DND-41 (cell line): Measurements from ENCODE around the gene ZCCHC24.

Source experiments
- ATAC-seq: fragments of 200-7000 bp; cut with Tn5 transposase; 3 replicates; pipeline ENCODE4 v1.9.1; 2021; ENCODE audit warnings: low read depth; ENCODE audit not compliant: insufficient read depth
- DNase-seq: peaks from one replicate; pipeline ENCODE4 v3.0.0-alpha.2; 2020
- H2AFZ ChIP-seq: 2 replicates; pipeline ENCODE4 v1.6.0; 2012; ENCODE audit warnings: low read depth, low read length
- H3K27ac ChIP-seq: 2 replicates; pipeline ENCODE4 v1.5.1; 2012; ENCODE audit warnings: low read length, inconsistent platforms
- H3K27me3 ChIP-seq: fragments of 200-600 bp; sonication (generic); 2 replicates; pipeline ENCODE4 v1.6.0; 2012; ENCODE audit warnings: low read length, mild to moderate bottlenecking, inconsistent platforms; ENCODE audit not compliant: insufficient read depth, poor library complexity
- H3K36me3 ChIP-seq: 2 replicates; pipeline ENCODE4 v1.5.1; 2012; ENCODE audit warnings: low read length, inconsistent platforms; ENCODE audit not compliant: insufficient read depth
- H3K4me1 ChIP-seq: 2 replicates; pipeline ENCODE4 v1.5.1; 2012; ENCODE audit warnings: mild to moderate bottlenecking, low read length; ENCODE audit not compliant: insufficient read depth
- H3K4me2 ChIP-seq: 2 replicates; pipeline ENCODE4 v1.6.0; 2012; ENCODE audit warnings: mild to moderate bottlenecking, moderate library complexity, low read length, inconsistent platforms; ENCODE audit not compliant: insufficient read depth
- H3K4me3 ChIP-seq, 2 experiments: fragments of 200-600 bp in 1 of 2; shearing (Covaris generic) in 1 of 2; 2 replicates each; pipeline ENCODE4 v1.5.1; 2012 to 2016; ENCODE audit warnings: inconsistent platforms in 2 of 2, low read length in 2 of 2, mild to moderate bottlenecking in 2 of 2, low read depth in 1 of 2, moderate library complexity in 1 of 2
- H3K79me2 ChIP-seq: 2 replicates; pipeline ENCODE4 v1.6.0; 2012; ENCODE audit warnings: low read length, inconsistent platforms; ENCODE audit not compliant: insufficient read depth
- H3K9ac ChIP-seq: 2 replicates; pipeline ENCODE4 v1.6.0; 2012; ENCODE audit warnings: low read depth, mild to moderate bottlenecking, inconsistent platforms, low read length, moderate library complexity
- H3K9me3 ChIP-seq: 2 replicates; pipeline ENCODE4 v1.5.1; 2012; ENCODE audit warnings: low read length, moderate library complexity, mild to moderate bottlenecking, inconsistent platforms; ENCODE audit not compliant: insufficient read depth, severe bottlenecking
- H4K20me1 ChIP-seq: 2 replicates; pipeline ENCODE4 v1.6.0; 2012; ENCODE audit warnings: low read length; ENCODE audit not compliant: insufficient read depth
- EZH2 ChIP-seq: IDR thresholded peaks from 3 replicates; pipeline ENCODE4 v1.6.1; 2012; ENCODE audit warnings: borderline replicate concordance, low read depth, mild to moderate bottlenecking, moderate library complexity, low read length, inconsistent platforms; ENCODE audit not compliant: severe bottlenecking
- TF ChIP-seq, protein P1 (sequence below): IDR thresholded peaks from 2 replicates; pipeline ENCODE4 v1.5.1; 2012; ENCODE audit warnings: borderline replicate concordance, low read length, moderate library complexity, mild to moderate bottlenecking; ENCODE audit not compliant: poor library complexity, severe bottlenecking; ENCODE audit errors: extremely low read depth

The ZCCHC24 gene

DNA sequence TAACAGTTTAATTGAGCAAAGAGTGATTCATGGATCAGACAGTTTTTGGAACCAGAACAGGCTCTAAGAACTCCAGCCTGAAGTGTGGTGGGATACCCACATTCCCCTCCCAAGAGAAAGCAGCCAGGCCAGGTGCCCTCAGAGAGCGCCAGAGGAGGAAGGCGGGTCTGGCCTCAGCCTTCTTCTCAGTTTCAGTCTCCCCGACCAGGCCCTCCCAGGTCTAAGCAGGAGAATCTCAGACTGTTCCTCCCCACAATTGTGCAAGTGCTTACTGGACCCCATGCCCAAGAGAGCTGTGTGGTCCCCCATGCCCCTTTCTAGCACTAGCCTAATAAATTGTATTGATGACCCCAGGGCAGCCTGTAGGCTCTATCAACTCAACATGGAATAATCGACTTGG, 72.6 kb downstream of the ZCCHC24 start:
- no peak for DNase-seq

GRCh38 chr10:79367426-79368189, 77.8 kb downstream of the ZCCHC24 start:
- Histone ChIP-seq H3K4me3 (no peak overlapping the region), H3K79me2 (no peaks in the 10 kb centered on the region), H4K20me1 (no peaks in the 10 kb centered on the region), H2AFZ (no peak overlapping the region), H3K27ac (no peak overlapping the region), H3K27me3 (peaks cover 16% of the 10 kb centered on the region), H3K4me2 (no peak overlapping the region), H3K4me1 (no peaks in the 10 kb centered on the region), H3K36me3 (no peaks in the 10 kb centered on the region), H3K9me3 (peaks cover 3% of the 10 kb centered on the region), H3K9ac (no peak overlapping the region)
- no peak for ATAC-seq
- no peak for TF ChIP-seq EZH2
- DNase-seq = no peak

More for the DNA sequence above, 72.6 kb downstream of the ZCCHC24 start:
- no peak overlapping the region for H2AFZ ChIP-seq
- H3K79me2 ChIP-seq = no peaks in the 10 kb centered on the region
- H3K4me1 ChIP-seq = no peaks in the 10 kb centered on the region
- H3K36me3 ChIP-seq = no peaks in the 10 kb centered on the region
- no peak for ATAC-seq
- TF ChIP-seq, protein P1, sequence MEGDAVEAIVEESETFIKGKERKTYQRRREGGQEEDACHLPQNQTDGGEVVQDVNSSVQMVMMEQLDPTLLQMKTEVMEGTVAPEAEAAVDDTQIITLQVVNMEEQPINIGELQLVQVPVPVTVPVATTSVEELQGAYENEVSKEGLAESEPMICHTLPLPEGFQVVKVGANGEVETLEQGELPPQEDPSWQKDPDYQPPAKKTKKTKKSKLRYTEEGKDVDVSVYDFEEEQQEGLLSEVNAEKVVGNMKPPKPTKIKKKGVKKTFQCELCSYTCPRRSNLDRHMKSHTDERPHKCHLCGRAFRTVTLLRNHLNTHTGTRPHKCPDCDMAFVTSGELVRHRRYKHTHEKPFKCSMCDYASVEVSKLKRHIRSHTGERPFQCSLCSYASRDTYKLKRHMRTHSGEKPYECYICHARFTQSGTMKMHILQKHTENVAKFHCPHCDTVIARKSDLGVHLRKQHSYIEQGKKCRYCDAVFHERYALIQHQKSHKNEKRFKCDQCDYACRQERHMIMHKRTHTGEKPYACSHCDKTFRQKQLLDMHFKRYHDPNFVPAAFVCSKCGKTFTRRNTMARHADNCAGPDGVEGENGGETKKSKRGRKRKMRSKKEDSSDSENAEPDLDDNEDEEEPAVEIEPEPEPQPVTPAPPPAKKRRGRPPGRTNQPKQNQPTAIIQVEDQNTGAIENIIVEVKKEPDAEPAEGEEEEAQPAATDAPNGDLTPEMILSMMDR = no peak
- no peak for TF ChIP-seq EZH2
- no peak overlapping the region for H3K9ac ChIP-seq
- peaks cover 4% of the 10 kb centered on the region for H3K27me3 ChIP-seq
- H3K4me3 ChIP-seq = no peak overlapping the region
- H3K4me2 ChIP-seq = no peak overlapping the region
- peaks cover 16% of the 10 kb centered on the region for H4K20me1 ChIP-seq
- H3K27ac ChIP-seq = no peak overlapping the region
- peaks cover 3% of the 10 kb centered on the region for H3K9me3 ChIP-seq

DNA sequence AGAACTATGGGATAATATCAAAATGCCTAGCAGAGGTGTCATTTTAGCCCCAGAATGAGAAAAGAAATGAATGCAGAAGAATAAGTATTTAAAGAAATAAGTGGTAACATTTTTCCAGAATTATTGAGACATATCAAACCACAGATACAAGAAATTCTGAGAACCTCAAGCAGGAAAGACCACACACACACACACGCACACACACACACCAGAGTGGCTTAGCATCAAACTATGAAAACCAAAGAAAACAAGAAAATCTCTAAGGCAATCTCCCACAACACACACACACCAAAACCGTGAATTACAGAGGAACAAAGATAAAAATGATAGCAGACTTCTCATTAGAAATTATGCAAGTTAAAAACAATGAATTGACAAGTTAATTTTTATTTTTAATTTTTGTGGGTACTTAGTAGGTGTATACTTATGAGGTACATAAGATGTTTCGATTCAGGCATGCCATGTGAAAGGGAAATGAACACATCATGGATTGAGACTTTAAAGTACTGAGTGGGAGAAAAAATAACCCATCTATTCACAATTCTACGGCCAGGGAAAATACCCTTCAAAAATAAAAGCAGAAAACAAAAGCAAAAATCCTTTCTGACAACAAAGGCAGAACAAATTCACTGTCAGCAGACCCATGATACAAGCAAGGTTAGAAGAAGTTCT, 83.6 kb downstream of the ZCCHC24 start:
- DNase-seq (no peak), ATAC-seq (no peak)
- Histone ChIP-seq H3K27ac (no peak overlapping the region), H3K79me2 (no peaks in the 10 kb centered on the region), H3K4me2 (no peak overlapping the region), H3K9ac (no peak overlapping the region), H3K4me1 (no peaks in the 10 kb centered on the region), H3K9me3 (no peaks in the 10 kb centered on the region), H3K27me3 (peaks cover 12% of the 10 kb centered on the region), H3K4me3 (no peak overlapping the region), H4K20me1 (no peaks in the 10 kb centered on the region), H3K36me3 (no peaks in the 10 kb centered on the region), H2AFZ (no peak overlapping the region)
- TF ChIP-seq EZH2 = no peak
- TF ChIP-seq, protein P1 = no peak

DNA sequence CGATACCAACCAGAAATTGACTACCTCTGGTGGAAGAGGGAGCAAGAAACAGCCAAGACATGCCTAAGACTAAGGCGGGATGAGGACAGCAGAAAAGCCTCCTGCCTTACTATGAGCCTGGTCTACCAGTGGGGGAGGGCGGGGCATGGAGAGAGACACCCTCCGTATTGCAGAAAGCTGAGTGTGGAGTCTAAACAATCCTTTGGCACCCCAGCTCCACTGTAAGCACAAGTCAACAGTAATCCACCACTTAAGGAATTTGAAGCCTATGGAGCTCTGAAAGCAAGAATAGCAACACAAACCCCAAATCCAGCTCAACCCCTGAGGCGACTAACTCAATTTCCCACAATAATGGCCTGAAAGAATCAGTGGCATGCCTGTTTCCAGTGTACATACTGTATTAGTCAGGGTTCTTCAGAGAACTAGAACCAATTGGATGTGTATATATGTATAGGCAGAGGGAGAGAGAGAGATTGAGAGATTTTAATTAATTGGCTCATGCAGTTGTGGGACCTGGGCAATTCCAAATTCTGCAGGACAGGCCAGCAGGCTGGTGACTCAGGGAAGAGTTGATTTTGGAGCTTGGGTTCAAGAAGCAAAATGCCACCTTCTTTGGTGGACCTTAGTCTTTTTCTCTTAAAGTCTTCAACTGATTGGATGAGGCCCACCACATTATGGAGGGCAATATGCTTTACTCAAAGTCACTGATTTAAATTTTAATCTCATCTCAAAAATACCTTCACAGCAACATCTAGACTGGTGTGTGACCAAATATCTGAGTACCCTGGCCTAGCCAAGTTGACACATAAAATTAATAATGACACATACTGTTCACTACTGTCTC, 84.7 kb downstream of the ZCCHC24 start:
- no peak overlapping the region for H3K9ac ChIP-seq
- H3K27me3 ChIP-seq = peaks cover 8% of the 10 kb centered on the region
- H3K9me3 ChIP-seq = no peaks in the 10 kb centered on the region
- no peak overlapping the region for H3K4me3 ChIP-seq
- no peak overlapping the region for H3K27ac ChIP-seq
- H4K20me1 ChIP-seq = peaks cover 8% of the 10 kb centered on the region; the same call in 1 of the 2 replicates
- H3K79me2 ChIP-seq = no peaks in the 10 kb centered on the region
- H3K36me3 ChIP-seq = peaks cover 8% of the 10 kb centered on the region; the same call in 1 of the 2 replicates
- H3K4me2 ChIP-seq = no peak overlapping the region
- no peak for ATAC-seq
- no peak overlapping the region for H2AFZ ChIP-seq
- no peak for DNase-seq
- no peaks in the 10 kb centered on the region for H3K4me1 ChIP-seq
- no peak for TF ChIP-seq EZH2
- TF ChIP-seq, protein P1 = no peak
